Peyer's patch (tissue), 4 donors: ENCODE data around the gene SH3TC2.

Experiments
- CTCF ChIP-seq, 6 experiments: fragments of 450-650 bp in 4 of 6; fragments of 200-600 bp in 2 of 6; sonication (generic) in 1 of 6; IDR thresholded peaks; one replicate each; pipeline ENCODE4 v1.5.1; 2017 to 2019; ENCODE audit warnings: antibody characterized with exemption in 6 of 6, mild to moderate bottlenecking in 3 of 6, moderate library complexity in 1 of 6
- POLR2A ChIP-seq, 2 donors: fragments of 450-650 bp; IDR thresholded peaks; one replicate each; pipeline ENCODE4 v1.5.1; 2017; ENCODE audit warnings: antibody characterized with exemption in 2 of 2, mild to moderate bottlenecking in 2 of 2, moderate library complexity in 2 of 2

- TF ChIP-seq CTCF (IDR thresholded peaks at IDR 0.05) (no peak), POLR2A (IDR thresholded peaks at IDR 0.05) (no peak)
Measured at GRCh38 chr5:149038336-149039080, 24.4 kb downstream of the SH3TC2 start.
